Liver (tissue), 3 donors: Measurements from ENCODE around the gene SKI.

Source experiments
- ATF3 ChIP-seq: IDR thresholded peaks from 2 replicates; pipeline ENCODE4 v1.6.1; 2016; ENCODE audit warnings: antibody characterized with exemption
- EGR1 ChIP-seq, 2 donors: IDR thresholded peaks; 2 replicates each; pipeline ENCODE4 v1.6.1; 2016 to 2018; ENCODE audit warnings: antibody characterized with exemption in 2 of 2, low read depth in 2 of 2
- FOXA2 ChIP-seq: IDR thresholded peaks from 2 replicates; pipeline ENCODE4 v1.6.1; 2016; ENCODE audit warnings: antibody characterized with exemption
- GABPA ChIP-seq, 2 donors: IDR thresholded peaks in 1 of 2; conservative IDR thresholded peaks in 1 of 2; 2 replicates each; pipeline ENCODE4 v1.6.1; 2016; ENCODE audit warnings: antibody characterized with exemption in 2 of 2, mild to moderate bottlenecking in 1 of 2, moderate library complexity in 1 of 2
- RAD21 ChIP-seq, 2 donors: IDR thresholded peaks; 2 replicates each; pipeline ENCODE4 v1.6.1; 2016; ENCODE audit warnings: antibody characterized with exemption in 2 of 2, mild to moderate bottlenecking in 2 of 2
- SP1 ChIP-seq: IDR thresholded peaks from 2 replicates; pipeline ENCODE4 v1.6.1; 2018; ENCODE audit warnings: antibody characterized with exemption, mild to moderate bottlenecking
- TAF1 ChIP-seq: conservative IDR thresholded peaks from 2 replicates; pipeline ENCODE4 v1.6.1; 2016; ENCODE audit warnings: antibody characterized with exemption, mild to moderate bottlenecking
- YY1 ChIP-seq: IDR thresholded peaks from 2 replicates; pipeline ENCODE4 v1.6.1; 2016; ENCODE audit warnings: antibody characterized with exemption, mild to moderate bottlenecking
- TF ChIP-seq, protein P1 (sequence below): fragments of 150-350 bp; IDR thresholded peaks from 2 replicates; pipeline ENCODE4 v1.5.1; 2017; ENCODE audit warnings: improper control_type of control experiment, low read depth, low read length; ENCODE audit not compliant: missing input control
- TF ChIP-seq, protein P2 (sequence below): IDR thresholded peaks from 2 replicates; pipeline ENCODE4 v1.6.1; 2016; ENCODE audit warnings: antibody characterized with exemption
- TF ChIP-seq, protein P3 (sequence below): IDR thresholded peaks from 2 replicates; pipeline ENCODE4 v1.6.1; 2016; ENCODE audit warnings: antibody characterized with exemption, mild to moderate bottlenecking
- donor health status: healthy.
- donor health status: healthy.

DNA sequence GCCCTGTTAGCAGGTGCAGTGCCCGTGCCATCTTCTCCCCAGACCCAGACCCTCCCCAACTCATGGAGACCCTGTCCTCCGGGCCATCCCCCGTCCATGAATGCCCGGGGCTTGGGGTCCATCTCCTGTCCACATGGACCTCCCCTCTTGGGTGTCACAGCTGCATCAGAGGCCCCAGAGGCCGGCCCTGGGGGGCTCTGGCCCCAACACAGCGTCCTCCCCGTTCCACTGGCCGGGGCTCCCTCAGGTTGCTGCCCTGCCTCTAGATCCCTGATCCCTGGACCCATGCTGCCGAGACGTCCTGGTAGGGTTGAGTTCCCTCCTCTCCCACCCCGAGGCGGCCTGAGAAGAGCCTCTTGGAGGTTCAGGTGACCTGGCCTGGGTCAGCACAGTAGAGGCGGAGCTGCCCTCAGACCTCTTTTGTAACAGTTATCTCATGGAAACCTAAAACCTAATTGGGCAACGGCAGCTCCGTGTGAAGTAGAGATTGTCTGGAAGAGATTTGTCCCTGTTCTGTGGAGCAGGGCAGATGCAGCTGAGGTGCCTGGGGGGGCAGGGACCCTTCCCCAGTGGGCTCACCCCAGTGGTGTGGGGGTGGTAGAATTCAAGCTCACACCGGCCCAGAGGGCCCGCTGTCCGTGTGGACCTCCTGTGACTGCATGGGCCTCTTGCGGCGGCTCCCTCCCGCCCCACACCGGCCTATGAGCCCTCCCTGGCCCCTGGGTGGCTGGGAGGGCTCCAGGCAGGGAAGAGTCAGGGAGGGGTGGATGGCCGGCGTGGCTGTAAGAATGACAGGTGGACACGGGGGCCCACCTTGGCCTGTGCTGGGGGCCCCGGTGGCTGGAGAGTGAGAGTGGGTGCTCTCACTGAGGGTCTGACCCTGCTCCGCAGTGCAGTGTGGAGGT is 56.1 kb downstream of the SKI start:
- TF ChIP-seq, protein P1, sequence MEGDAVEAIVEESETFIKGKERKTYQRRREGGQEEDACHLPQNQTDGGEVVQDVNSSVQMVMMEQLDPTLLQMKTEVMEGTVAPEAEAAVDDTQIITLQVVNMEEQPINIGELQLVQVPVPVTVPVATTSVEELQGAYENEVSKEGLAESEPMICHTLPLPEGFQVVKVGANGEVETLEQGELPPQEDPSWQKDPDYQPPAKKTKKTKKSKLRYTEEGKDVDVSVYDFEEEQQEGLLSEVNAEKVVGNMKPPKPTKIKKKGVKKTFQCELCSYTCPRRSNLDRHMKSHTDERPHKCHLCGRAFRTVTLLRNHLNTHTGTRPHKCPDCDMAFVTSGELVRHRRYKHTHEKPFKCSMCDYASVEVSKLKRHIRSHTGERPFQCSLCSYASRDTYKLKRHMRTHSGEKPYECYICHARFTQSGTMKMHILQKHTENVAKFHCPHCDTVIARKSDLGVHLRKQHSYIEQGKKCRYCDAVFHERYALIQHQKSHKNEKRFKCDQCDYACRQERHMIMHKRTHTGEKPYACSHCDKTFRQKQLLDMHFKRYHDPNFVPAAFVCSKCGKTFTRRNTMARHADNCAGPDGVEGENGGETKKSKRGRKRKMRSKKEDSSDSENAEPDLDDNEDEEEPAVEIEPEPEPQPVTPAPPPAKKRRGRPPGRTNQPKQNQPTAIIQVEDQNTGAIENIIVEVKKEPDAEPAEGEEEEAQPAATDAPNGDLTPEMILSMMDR: no peak
- TF ChIP-seq YY1: no peak
- TF ChIP-seq, protein P2, sequence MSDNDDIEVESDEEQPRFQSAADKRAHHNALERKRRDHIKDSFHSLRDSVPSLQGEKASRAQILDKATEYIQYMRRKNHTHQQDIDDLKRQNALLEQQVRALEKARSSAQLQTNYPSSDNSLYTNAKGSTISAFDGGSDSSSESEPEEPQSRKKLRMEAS: no peak
- peak in 1 of 2 donors; percentile 28 for TF ChIP-seq RAD21 (IDR thresholded peaks at IDR 0.05)
- no peak for TF ChIP-seq ATF3
- TF ChIP-seq TAF1: no peak
- peak; percentile 47 for TF ChIP-seq SP1
- TF ChIP-seq, protein P3, sequence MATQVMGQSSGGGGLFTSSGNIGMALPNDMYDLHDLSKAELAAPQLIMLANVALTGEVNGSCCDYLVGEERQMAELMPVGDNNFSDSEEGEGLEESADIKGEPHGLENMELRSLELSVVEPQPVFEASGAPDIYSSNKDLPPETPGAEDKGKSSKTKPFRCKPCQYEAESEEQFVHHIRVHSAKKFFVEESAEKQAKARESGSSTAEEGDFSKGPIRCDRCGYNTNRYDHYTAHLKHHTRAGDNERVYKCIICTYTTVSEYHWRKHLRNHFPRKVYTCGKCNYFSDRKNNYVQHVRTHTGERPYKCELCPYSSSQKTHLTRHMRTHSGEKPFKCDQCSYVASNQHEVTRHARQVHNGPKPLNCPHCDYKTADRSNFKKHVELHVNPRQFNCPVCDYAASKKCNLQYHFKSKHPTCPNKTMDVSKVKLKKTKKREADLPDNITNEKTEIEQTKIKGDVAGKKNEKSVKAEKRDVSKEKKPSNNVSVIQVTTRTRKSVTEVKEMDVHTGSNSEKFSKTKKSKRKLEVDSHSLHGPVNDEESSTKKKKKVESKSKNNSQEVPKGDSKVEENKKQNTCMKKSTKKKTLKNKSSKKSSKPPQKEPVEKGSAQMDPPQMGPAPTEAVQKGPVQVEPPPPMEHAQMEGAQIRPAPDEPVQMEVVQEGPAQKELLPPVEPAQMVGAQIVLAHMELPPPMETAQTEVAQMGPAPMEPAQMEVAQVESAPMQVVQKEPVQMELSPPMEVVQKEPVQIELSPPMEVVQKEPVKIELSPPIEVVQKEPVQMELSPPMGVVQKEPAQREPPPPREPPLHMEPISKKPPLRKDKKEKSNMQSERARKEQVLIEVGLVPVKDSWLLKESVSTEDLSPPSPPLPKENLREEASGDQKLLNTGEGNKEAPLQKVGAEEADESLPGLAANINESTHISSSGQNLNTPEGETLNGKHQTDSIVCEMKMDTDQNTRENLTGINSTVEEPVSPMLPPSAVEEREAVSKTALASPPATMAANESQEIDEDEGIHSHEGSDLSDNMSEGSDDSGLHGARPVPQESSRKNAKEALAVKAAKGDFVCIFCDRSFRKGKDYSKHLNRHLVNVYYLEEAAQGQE: no peak
- TF ChIP-seq FOXA2: no peak
- peak in 1 of 2 donors; percentile 38 for TF ChIP-seq EGR1 (IDR thresholded peaks at IDR 0.05; ENCODE audit: low read depth in 2 of 2)
- TF ChIP-seq GABPA (IDR thresholded peaks at IDR 0.05 in 1 of 2, conservative IDR thresholded peaks at IDR 0.05 in 1 of 2): no peak
